Activated CD4-positive, alpha-beta T cell treated with anti-CD3 and anti-CD28 coated beads, Interleukin-2, amount 50 U/mL, for 4 hours (primary cell): ENCODE results near the gene CELF2.

Experiments used
- DNase-seq, 2 experiments: peaks; one replicate each; pipeline ENCODE4 v3.0.0-alpha.2; 2020

The CELF2 gene

DNA sequence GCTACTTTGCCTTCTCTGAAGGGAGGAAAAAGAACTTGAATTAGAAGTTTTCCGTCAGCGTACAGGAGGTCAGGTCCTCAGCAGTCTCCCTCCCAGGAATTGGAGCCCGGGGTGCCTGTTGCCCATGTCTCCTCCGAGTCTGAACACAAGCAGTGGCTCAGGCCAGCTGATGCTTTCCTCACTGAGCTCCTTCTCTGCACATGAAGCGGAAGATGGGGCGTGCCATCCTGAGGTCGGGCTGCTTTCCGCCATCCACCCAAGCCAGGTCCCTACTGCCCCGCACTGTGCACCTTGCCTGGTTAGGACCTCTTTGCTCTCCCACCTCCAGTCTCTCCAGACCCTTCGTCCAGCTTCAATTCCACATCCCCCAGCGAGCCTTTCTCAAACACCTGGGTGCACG is 237.5 kb downstream of the CELF2 start:
- DNase-seq = no peak

DNA sequence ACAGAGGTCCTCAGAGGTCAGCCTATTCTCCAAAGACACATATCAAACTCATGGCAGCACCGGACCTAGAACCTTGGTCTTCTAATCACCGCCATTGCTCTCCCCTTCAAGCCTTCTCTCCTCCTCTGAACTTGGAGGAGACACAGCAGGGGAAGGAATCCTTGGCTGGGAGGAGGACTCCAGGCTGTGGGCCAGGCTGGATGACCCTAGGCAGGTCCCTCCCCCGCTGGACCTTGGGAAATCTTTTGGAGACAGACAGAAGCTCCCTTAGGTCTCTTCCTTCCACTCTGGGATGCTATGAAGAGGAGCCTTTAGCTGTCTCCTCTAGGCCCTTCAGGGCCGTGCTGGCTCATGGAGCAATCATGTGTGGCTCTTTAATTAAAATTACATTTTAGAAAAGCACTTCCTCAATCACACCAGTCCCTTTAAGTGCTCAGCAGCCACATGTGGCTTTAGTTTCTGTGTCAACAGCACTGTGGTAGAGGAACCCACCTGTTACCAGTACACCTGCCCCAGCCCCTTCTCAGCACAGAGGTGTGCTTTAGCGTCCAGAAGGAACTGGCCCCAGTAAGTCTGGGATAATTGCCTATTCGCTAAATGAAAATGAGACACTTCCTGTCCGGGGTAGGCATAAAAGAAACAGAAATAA is 238.2 kb downstream of the CELF2 start:
- DNase-seq = no peak

DNA sequence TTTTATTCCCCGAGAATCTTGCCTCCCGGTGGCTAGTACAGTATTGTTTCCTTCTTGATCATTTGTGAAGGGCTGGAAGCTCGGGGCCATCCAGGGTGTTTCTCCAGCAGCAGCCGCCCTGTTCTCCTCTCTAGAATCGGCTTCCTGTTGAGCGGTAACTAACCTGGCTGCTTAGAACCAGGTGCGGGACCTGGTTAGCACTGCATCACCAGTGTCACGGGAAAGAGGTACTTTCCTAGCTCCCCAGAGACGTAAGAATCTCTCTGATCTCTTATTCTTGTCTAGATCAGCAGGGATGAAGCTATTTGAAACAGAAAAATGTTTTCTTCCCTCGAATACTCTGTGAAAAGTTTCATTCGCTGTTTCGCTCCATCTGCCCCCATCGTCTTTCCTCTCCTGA is 239.2 kb downstream of the CELF2 start:
- no peak for DNase-seq

DNA sequence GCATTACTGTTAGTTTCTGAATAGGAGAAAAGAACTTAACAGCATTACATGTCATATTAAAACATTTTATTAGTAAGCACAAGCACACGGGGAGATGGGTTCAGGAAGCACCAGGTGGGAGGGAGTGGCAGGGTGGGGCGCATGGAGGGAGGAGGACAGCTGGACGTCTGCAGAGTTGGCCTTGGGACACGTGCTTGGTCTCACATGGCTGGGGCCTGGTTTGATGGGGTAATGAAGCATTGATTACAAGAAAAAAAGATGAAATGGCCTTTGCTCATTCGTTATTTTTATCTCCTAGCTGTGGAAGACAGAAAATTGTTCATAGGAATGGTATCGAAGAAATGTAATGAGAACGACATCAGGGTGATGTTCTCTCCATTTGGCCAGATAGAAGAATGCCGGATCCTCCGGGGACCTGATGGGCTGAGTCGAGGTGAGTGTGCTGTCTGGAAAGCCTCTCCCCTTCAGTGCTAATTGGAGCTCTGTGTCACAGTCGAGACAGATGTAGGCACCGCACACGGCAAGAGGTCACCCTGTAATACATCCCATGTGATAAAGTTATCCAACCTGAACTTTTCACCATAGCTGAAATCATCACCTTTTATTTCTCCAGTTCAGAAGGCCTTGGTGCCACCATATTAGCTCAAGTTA is 239.9 kb downstream of the CELF2 start:
- DNase-seq = no peak

DNA sequence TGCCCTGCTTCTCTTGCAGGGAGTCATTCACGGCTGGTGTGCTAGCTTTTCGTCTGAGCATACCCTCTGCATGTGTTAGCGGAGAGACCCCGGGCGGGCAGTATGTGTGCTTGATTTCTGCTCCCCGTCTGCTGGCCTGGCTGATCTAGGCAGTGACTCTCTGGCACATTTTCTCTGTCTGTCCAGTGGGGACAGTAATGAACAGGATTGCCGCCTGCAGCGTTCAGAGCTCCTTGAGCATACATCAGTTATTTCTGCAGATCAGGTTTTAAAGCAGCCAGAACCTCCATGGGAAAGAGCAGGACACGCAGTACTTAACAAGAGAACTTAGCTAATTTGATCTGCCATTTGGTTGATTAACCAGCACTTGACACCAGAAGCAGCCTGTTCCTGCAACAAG is 242.5 kb downstream of the CELF2 start:
- DNase-seq = no peak

DNA sequence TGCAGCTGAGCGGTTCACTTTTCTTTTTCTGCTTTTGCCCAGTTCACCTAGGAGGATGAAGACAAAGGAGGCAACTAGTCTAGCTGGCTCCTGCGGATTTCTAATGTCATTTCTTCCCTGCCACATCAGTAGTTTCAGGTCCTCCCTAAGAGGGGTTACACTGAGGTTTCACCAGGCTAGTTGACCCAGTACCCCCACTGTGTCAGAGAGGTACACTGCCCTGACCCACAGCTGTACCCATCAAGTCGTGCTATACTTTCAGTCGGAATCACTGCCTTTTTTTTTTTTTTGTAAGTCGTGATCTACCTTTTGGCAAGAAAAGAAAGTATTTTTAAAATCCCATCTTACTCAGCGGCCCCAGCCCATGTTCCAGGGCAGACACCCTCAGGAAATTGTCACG is 243.5 kb downstream of the CELF2 start:
- DNase-seq = no peak

DNA sequence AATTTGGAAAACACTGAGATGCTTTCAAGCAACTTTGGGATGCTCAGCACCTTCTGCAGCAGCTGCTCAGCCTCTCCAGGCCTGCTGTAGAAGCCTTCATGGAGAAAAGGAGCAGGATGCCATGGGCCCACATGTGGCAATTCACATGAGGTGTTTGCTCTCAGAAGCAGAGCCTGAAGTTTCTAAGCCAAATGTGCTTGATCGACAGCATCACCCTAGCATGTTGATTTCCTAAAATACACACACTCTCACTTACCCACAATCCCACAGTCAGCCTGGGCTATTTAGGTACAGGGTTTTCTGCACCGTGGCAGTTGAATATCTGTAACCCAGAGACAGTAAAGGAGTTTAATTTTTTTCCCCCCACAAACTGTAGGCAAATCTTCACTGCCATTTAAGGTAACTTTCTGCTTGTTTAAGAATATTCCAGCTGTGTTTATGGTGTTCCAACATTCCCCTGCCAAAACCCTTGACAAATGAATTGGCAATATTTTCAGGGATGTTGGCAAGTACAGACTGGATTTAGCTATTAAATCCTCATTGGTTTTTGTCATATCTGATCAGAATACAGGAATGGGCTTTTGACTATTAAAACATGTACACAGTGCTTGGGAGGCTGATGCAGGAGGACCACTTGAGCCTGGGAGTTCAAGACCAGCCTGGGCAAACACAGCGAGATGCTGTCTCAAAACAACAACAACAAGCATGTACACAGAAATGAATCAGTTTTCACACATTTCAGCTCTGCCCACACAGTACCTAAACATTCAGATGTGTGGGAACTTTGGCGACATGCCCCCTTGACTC is 244.2 kb downstream of the CELF2 start:
- DNase-seq = no peak

DNA sequence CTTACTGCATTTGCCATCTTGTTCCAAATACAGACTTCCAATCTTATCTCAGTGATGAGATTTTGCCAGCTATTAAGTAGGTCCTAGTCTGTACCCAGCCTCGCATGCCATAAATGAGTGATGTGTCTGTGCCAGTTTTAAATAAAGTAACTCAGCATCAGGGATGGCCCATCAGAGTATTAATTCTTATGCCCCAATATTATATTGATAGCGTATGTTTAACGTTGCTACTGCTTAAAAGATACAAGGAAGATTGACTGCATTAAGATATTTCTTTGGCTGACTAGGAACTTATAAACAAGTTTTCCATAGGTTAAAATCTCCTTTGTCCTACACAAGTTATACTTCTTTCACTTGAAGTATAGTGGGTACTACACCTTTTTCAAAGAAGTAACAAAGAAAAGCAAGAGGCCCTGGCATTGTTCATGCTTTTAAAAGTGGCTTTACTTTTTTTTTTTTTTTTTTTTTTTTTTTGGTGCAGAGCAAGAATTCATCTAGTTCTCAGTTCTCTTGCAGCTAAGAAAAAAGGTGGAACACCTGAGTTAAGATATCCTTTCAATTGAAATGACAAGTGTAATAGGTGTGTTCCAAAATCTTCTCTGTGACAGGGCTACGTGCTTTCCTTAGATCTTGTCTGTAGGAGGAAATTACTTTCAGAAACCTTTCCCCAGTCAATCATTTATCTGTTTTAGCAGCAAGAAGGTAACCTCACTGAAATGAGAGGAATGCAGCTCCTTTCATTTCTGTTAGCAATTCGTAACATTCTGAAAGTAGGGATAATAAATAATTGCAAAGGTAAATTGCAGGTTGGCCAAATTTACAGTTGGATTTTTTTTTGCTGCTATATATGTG is 245.0 kb downstream of the CELF2 start:
- no peak for DNase-seq

DNA sequence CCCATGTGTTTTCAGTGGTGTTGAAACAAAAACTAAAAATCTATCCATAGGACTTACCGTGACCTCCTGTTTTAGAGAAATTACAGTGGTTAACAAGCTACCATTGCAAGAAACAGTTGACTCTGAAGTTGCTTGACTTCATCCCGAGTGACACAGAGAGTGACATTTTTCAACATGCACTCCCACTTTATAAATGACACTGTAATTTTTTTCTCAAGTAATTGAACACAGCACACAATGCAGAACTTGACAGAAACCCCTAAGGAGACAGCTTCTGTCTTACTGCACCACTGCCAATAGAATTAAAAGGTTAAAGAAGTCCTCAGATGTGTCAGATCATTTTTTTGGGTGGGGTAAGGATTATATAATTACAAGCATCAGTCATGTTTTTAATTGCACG is 246.1 kb downstream of the CELF2 start:
- DNase-seq = no peak

DNA sequence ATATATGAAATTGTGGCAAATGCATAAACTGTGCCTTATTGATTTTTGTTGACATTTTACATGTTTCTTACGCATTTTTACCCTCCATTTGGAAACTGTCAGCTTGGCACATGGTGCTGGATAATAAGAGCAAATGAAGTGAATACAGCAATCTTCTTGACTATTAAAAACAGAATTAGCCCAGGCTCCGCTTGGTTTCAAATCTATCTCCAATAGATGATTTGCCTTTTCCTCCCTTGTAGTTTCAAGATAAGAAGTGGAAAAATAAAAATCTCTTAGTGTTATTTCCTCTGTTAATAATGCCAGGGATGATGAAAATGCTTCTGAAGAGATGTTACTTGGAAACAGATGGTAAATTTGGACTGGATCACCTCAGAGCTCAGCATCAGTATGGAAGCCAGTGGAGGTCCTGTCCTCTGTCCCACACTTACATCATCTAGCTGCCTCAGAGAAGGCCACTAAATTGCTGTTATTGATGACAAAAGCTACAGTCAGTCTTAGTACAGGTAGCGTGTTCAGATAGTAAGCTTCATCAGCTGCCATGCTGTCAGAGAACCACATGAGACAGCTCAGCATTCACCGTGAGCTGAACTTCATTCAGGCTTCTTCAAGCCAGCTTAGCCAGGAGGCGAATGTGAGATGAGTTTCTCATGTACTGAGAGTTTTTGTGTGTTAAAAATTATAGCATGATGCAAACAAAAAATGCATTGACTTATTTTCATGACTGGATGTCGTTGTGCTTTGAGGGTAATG is 246.8 kb downstream of the CELF2 start:
- no peak for DNase-seq

DNA sequence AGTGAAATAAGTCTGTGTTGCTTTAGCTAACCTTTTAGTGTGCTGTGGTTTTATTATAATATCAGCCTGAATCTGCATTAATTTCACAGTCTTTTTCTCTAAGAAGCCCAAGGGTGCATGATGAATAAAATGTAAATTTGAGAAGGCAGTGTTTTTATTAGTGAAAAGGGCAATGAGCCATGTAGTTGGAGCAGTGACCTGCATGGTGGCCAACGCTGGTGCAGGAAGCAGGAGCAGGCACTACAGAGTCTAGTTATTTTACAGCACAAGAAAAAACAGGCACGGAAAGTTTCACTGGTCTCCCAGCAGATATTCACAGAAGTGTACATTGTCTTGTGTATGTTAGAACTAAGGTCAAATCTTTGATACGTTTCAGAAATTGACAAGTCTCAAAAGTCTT is 247.8 kb downstream of the CELF2 start:
- DNase-seq = no peak

DNA sequence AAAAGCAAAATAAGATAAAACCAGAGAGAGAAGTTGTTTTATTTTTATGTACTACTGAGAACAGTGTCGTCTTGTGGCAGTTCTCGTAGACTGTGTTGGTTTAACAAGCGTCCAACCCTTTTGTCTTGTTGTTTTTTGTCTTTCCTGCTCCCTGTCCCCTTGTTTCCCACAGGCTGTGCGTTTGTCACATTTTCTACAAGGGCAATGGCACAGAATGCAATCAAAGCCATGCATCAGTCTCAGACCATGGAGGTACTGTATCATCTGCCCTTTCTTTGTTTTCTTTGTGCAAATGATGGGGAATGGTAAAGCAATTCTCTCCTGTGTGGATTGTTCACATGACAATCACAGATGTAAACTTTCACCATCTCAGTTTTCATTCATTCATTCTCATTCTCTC is 248.8 kb downstream of the CELF2 start:
- no peak for DNase-seq

DNA sequence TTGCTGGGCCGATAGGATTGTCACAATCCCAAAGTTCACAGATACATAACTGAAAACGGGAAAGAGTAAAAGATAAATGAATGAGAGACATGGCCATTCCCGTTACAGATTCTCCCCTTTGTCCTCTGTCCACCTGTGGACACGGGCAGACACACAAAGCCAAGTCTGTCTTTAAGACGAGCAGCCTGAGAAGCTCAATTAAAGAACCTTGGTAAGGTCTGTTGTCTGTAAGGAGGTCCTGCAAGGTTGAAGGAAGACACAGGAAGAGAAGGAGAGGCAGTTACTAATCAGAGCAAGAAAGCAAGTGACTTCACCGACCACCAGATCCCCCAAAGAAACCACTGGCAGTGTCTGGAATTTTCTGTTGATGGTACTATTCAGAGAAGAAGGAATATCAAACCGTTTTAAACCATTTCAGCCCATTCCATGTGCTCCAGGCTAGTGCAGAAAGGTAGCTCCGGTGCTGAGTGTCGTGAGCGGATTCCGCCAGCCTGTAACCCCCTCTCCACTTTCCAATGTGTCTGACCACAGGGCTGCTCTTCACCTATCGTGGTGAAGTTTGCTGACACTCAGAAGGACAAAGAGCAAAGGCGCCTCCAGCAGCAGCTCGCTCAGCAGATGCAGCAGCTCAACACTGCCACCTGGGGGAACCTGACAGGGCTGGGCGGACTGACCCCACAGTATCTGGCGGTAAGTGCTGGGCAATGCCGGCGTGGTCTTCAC is 252.6 kb downstream of the CELF2 start:
- DNase-seq = peak; percentile 70 to 73

DNA sequence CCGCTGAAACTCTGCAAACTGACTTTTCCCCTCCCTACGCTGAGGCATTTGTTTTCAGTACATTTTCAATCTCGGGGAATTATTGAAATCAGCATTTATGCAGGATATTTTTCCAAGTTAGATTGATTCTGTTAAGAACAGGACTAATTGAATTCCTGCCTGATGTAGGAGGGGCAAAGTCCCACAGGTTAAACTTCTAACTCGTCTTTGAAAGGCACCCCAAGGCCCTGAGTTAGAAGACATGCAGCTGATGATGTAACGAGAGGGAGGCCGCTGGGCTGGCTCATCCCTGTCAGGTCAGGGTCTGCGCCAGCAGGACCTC is 253.1 kb downstream of the CELF2 start:
- no peak for DNase-seq

DNA sequence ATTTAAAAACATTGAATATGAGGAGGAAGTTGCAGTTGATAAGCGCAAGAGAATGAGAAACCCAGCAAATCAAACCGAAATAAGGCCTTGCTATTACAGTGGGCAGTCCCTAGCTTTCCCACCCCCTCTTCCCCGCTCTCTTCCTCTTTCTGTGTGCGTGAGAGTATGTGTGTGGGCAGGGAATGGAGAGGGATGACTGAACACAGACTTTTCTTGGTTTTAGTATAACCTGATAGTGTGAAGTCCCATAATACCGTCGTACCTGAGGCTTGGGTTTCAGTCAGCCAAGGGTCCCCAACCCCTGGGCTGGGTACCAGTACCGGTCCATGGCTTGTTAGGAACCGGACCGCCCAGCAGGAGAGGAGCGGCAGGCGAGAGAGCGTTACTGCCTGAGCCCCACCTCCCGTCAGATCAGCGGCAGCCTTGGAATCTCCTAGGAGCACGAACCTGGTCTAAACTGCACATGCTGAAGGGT is 255.3 kb downstream of the CELF2 start:
- no peak for DNase-seq

DNA sequence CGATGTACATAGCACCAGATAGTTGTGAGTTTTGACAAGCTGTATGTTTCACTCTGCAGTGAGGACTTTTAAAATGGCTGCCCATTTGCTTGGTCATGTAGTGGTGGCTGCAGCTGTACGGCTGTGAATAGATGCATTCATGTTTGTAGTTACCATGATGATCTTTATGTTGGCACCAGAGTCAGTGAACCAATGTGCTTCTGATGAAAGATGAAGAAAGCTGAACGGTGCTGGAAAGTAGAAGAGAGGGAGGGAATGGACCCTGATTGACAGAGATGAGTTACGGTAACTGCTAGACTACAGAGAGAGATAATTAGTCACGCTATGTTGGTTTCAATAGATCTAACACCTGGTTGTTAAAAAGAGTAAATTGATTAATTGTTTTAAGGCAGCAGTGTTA is 256.8 kb downstream of the CELF2 start:
- no peak for DNase-seq

DNA sequence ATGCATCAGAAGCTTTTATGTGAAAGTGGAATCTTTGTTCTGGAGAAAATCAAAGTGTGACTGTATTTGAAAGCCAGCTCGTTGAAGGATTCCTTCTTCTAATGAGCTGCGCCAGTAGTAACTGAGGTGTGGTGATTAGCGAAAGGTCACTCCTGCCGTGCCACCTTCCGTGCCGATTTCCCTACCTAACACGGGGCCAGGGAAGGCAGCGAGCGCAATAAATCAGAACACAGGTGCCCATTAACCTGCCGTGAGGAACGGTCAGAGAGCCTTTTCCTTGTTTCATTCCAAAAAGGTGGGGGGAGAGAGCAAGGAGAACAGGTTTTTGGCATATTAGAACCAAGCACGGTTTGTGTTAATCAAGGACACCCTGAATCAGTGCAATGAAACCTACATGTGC is 258.0 kb downstream of the CELF2 start:
- DNase-seq = no peak

DNA sequence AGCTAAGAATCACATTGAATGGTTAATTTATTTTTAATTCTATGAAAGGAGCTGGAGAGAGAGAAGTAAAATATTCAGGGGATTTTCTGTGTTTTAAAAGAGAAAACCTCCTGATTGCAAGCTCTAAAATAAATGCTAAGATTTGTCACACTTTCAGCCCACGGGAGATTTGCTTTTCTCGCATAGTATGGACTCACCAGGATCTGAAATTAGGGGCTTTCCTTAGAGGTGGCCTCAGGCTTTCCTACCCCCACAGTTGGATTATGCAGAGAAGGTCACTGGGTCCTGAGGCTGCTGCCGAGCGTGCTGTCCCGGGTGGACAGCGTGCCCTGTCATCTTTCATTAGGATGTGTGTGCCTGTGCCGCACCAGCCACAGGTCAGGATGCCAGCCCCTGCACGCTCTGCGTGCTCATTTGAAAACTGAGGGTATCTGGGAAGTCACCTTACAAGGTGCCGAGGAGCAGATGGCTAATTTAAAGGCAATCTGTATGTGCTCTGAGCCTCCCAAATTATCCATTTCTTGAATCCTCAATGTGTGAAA is 258.8 kb downstream of the CELF2 start:
- no peak for DNase-seq

DNA sequence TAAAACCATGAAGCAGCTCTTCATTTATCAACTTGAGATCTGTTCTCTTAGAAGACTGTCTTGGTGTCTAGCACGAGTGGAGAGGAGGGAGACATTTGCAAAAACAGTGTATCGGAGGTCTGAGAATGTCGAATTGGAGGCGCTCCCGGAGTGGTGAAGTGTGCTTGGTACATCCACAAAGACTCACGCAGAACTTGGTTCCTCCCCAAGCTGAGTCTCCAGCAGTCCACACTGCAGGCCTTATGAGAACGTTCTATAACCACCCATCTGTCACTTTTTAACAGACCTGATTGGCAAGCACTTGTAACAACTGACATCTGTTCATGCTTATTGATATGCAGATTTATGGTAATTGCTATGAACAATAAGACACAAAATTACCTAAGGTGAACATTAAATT is 261.6 kb downstream of the CELF2 start:
- no peak for DNase-seq

DNA sequence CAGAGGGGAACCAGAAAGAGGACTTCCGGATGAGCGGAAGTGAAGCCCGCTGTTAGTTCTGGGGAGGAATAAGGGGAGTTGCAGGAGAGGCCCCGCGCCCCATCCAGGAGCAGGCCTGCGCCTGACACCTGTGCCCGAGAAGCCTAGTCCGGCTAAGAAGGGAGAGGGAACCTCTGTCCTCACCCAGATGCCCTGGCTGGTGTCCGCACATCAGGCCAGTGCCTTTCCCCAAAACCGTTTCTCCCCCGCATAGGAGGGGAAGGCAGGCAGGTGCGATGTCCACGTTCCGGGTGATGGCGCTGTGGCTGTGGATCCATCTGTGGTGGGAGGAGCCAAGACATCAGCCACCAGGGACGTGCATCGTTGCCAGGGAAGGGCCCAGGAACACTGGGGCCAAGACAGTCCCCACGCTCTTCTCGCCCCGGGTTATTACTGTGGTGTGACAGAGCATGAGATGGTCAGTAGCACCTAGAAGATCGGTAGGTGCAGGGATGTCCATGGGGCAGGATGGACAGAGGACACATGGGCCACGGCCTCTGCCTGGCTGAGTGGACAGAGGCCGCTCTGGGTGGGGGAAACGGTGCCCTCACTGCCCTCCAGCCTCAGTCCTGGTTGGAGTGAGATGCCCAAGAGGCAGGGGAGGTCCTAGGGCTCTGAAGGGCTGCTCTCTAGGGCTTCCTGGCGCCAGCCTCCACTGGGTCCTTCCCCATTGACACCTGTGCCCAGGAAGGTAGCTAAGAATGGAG is 262.7 kb downstream of the CELF2 start:
- no peak for DNase-seq

DNA sequence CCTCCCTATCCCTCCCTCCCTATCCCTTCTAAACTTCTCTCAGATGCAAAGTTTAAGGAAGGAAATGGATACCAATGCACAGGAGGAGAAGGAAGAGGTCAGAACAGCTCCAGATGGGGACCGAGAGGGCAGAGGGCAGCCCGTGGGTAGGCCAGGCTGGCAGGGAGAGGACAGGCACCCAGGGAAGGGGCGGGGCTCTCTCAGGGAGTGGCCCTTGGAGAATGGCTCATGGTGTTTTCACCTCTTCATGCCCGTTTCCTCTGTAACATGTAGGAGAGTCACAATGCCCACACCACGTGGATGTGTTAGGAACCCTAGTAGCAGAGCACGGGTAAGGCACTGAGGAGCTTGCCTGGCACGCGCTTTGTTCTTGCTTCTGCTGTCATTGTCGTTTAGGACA is 264.5 kb downstream of the CELF2 start:
- no peak for DNase-seq
